Upper lobe of right lung (tissue), 1 donor: Measurements from ENCODE around the gene AKNA. TPM values are rescaled to one million over a fixed set of nuclear protein-coding genes. Genes with fewer than 3 reads are reported as not detected.

Source experiments
- ATAC-seq: fragments of 200-7000 bp; cut with Tn5 transposase; one replicate; pipeline ENCODE4 v1.9.1; 2020; ENCODE audit warnings: mild to moderate bottlenecking, moderate library complexity
- DNase-seq: peaks from one replicate; pipeline ENCODE4 v3.0.0-alpha.2; 2020
- H3K27ac ChIP-seq: fragments of 200-600 bp; one replicate; pipeline ENCODE4 v1.8.0; 2022
- H3K27me3 ChIP-seq: fragments of 200-600 bp; one replicate; pipeline ENCODE4 v1.8.0; 2022; ENCODE audit warnings: mild to moderate bottlenecking
- H3K36me3 ChIP-seq: fragments of 200-600 bp; one replicate; pipeline ENCODE4 v1.8.0; 2022
- H3K4me1 ChIP-seq: fragments of 200-600 bp; one replicate; pipeline ENCODE4 v1.8.0; 2022
- H3K4me3 ChIP-seq: fragments of 200-600 bp; one replicate; pipeline ENCODE4 v1.8.0; 2022; ENCODE audit warnings: mild to moderate bottlenecking
- H3K9me3 ChIP-seq: fragments of 200-600 bp; one replicate; pipeline ENCODE4 v1.8.0; 2022
- CTCF ChIP-seq: fragments of 200-600 bp; IDR thresholded peaks from one replicate; pipeline ENCODE4 v1.8.0; 2022; ENCODE audit warnings: antibody characterized with exemption
- intact Hi-C: fragments of 100-400 bp; cut with DNase I; formaldehyde crosslinking; loops from one replicate; pipeline ENCODE4 v1.11.0; 2022
- total RNA-seq: library from RNA; stranded (reverse); fragmentation: NEBNext Ultra II Directional; extraction: Animal tissue kit (Norgen Biotek cat#: 25700); gene quantifications from one replicate; pipeline ENCODE4 v1.2.1, GENCODE V29; 2021
- donor health status: DM: no; HTN: yes; CAD: no; lungs with severe emphysema.

The AKNA gene
- total RNA-seq, 1 donor from 2014 or later = 54.7 TPM

DNA sequence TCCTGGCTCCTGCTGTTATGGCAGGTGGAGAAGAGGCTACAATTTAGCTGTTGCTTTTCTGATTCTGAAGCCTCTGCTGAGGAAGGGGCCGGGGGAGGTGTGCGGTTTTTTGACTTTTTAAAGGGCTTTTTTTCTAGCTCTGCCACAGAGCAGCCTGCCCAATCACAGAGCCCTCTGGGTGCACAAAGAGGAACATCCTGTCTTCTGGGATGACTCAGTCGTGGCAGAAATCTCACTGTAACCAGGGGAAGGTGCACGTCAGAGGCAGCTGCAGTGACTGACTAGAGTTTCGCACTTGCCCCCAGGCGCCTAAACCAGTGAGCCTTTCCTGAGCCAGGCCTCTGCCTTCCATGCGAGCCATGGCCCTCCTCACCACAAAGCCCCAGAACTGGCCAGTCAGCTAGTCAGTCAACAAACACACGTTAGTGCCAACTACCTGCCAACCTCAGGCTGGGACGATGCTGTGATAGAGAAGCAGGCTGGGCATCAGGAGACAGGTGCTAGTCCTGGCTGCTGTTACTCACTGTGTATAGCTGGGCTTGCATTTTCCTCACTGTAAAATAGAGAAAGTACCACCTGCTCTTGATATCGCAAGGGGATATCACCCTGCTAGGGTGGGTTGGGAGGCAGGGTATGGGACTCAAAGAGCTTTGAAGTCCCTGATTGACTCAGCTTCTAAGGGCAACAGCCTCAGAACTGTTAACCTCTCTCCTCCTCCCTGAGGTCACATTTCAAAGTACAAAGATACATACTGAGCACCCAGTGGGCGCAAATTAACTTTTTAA, 2.2 kb downstream of the AKNA start:
- peak; percentile 84 for ATAC-seq

DNA sequence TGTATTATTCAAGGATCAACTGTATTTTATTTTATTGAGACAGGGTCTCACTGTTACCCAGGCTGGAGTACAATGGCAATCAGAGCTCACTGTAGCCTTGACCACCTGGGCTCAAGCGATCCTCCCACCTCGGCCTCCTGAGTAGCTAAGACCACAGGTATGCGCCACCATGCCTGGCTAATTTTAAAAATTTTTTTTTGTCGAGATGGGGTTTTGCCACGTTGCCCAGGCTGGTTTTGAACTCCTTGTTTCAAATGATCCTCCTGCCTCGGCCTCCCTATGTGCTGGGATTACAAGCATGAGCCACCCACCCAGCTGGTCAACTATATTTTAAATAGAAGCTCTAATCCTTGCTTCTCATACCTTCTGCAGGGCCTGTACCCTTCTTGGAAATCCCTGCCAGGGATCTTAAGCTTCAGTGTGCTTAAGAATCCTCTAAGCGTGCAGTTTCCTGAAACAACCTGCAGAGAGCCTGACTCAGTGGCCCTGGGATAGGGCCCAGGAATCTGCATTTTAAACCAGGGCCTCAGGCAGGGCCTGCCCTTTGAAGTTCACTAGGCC, 2.9 kb downstream of the AKNA start:
- no peak for TF ChIP-seq CTCF
- Histone ChIP-seq H3K4me1 (peaks cover 75% of the 10 kb centered on the region), H3K27me3 (no peaks in the 10 kb centered on the region), H3K27ac (peak overlapping the region; percentile 96), H3K9me3 (no peaks in the 10 kb centered on the region), H3K36me3 (peaks cover 13% of the 10 kb centered on the region), H3K4me3 (peak overlapping the region; percentile 10)
- ATAC-seq (no peak), DNase-seq (no peak)
- intact Hi-C loops = no loop called here

More for the DNA sequence above, 2.2 kb downstream of the AKNA start:
- no peak for TF ChIP-seq CTCF
- Histone ChIP-seq H3K27me3 (no peaks in the 10 kb centered on the region), H3K4me3 (peak overlapping the region; percentile 69), H3K4me1 (peaks cover 81% of the 10 kb centered on the region), H3K27ac (peak overlapping the region; percentile 96), H3K36me3 (peaks cover 6% of the 10 kb centered on the region), H3K9me3 (no peaks in the 10 kb centered on the region)
- intact Hi-C loops = no loop called here
- peak; percentile 83 for DNase-seq

- Histone ChIP-seq H3K4me3 (peak overlapping the region; percentile 10), H3K27me3 (no peaks in the 10 kb centered on the region), H3K9me3 (no peaks in the 10 kb centered on the region), H3K36me3 (peaks cover 19% of the 10 kb centered on the region), H3K4me1 (peaks cover 77% of the 10 kb centered on the region), H3K27ac (peak overlapping the region; percentile 96)
- intact Hi-C loops = no loop called here
- ATAC-seq (no peak), DNase-seq (no peak)
- no peak for TF ChIP-seq CTCF
These were observed 3.4 kb downstream of the AKNA start for GRCh38 chr9:114384341-114384740.

DNA sequence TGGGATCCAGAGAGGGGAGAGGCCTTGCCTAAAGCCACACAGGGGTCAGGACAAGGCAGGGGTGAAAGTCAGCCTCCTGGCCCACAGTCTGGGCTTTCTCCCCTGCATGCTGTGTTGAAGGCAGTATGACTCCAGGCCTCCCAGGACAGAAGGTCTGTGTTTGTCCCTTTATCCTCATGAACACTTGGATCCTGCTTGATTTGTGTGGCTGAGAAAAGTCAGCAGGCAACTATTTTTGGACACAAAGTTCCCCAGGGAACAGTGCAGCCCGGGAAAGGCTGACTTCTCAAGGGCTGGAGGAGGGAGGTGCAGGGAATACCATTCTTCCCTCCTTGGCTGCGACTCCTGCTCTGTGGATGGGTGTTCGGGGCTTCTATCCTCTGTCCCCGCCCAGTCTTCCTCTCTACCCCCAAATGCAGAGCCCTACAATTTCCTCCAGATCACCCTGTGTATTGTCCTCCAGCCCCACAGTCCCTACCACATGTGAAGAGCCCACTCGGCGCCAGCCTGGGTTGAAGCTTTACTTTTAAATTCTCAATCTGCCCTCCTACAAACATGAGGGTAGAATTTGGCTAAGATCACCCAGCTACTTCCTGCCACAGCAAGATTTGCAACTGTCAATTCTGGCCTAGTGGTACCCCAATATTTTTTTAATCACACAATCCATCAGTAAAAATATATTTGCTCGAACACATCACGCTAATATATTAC, 4.1 kb downstream of the AKNA start:
- Histone ChIP-seq H3K36me3 (peaks cover 25% of the 10 kb centered on the region), H3K27ac (peak overlapping the region; percentile 96), H3K9me3 (no peaks in the 10 kb centered on the region), H3K27me3 (no peaks in the 10 kb centered on the region), H3K4me3 (peak overlapping the region; percentile 23), H3K4me1 (peaks cover 77% of the 10 kb centered on the region)
- DNase-seq = no peak
- no peak for TF ChIP-seq CTCF
- intact Hi-C loops = no loop called here
- peak; percentile 1 for ATAC-seq

GRCh38 chr9:114382699-114383520, 4.9 kb downstream of the AKNA start:
- intact Hi-C loops = no loop called here
- no peak for TF ChIP-seq CTCF
- H3K27me3 ChIP-seq = no peaks in the 10 kb centered on the region
- H3K27ac ChIP-seq = peak overlapping the region; percentile 96
- peaks cover 33% of the 10 kb centered on the region for H3K36me3 ChIP-seq
- H3K9me3 ChIP-seq = no peaks in the 10 kb centered on the region
- peak overlapping the region; percentile 23 for H3K4me3 ChIP-seq
- DNase-seq (no peak), ATAC-seq (no peak)
- peaks cover 69% of the 10 kb centered on the region for H3K4me1 ChIP-seq
